Kidney (tissue), 14 donors: ENCODE results near the gene CHN2. TPM values are rescaled to one million over a fixed set of nuclear protein-coding genes. Genes with fewer than 3 reads are reported as not detected.

Experiments used
- DNase-seq, 5 donors: peaks; one replicate each; pipeline ENCODE4 v3.0.0-alpha.2; 2013 to 2020
- FAIRE-seq: peaks from 2 replicates; lab custom pipeline; 2012; peaks lifted over from hg19 to GRCh38; lab: Jason Lieb, UNC
- H3K27ac ChIP-seq, 2 donors: one replicate each; pipeline ENCODE4 v1.7.0; 2013; ENCODE audit warnings: low read depth in 2 of 2, low read length in 2 of 2, inconsistent platforms in 1 of 2
- H3K27me3 ChIP-seq: one replicate; pipeline ENCODE4 v1.7.1; 2013; ENCODE audit warnings: low read length, inconsistent platforms; ENCODE audit not compliant: control insufficient read depth, insufficient read depth
- H3K36me3 ChIP-seq, 3 donors: one replicate each; pipeline versions ENCODE4 v1.7.0 to v1.7.1; 2013; ENCODE audit warnings: low read length in 3 of 3, control low read depth in 1 of 3, inconsistent platforms in 1 of 3; ENCODE audit not compliant: insufficient read depth in 3 of 3, control insufficient read depth in 2 of 3
- H3K4me1 ChIP-seq, 3 donors: one replicate each; pipeline versions ENCODE4 v1.7.0 to v1.7.1; 2013; ENCODE audit warnings: low read length in 3 of 3, inconsistent platforms in 1 of 3, low read depth in 1 of 3; ENCODE audit not compliant: control insufficient read depth in 2 of 3, insufficient read depth in 2 of 3
- H3K4me3 ChIP-seq, 3 donors: one replicate each; pipeline versions ENCODE4 v1.7.0 to v1.8.1; 2013; ENCODE audit warnings: low read length in 3 of 3, control low read depth in 1 of 3, inconsistent platforms in 1 of 3
- H3K9ac ChIP-seq, 3 donors: one replicate each; pipeline versions ENCODE4 v1.7.0 to v1.7.1; 2013; ENCODE audit warnings: low read length in 3 of 3, control low read depth in 1 of 3, inconsistent platforms in 1 of 3
- H3K9me3 ChIP-seq, 3 donors: one replicate each; pipeline versions ENCODE4 v1.7.0 to v1.7.1; 2013; ENCODE audit warnings: low read length in 3 of 3, control low read depth in 1 of 3, inconsistent platforms in 1 of 3; ENCODE audit not compliant: control insufficient read depth in 2 of 3, insufficient read depth in 1 of 3
- intact Hi-C: fragments of 100-400 bp; cut with DNase I; formaldehyde crosslinking; loops from one replicate; pipeline ENCODE4 v1.11.1; 2022
- polyA plus RNA-seq: library from polyadenylated mRNA; stranded (reverse); fragments of 350-450 nt; fragmentation: Illumina TruSeq; extraction: RNeasy Lipid Tissue Mini Kit (QIAGEN cat#74804); gene quantifications from one replicate; pipeline ENCODE4 v1.2.3, GENCODE V29; 2014; ENCODE audit warnings: low read depth, low replicate concordance; ENCODE audit not compliant: insufficient read depth
- total RNA-seq: library from RNA; stranded (reverse); fragmentation: NEBNext Ultra II Directional; extraction: Animal tissue kit (Norgen Biotek cat#: 25700); gene quantifications from one replicate; pipeline ENCODE4 v1.2.1, GENCODE V29; 2021
- TF ChIP-seq, protein P1 (sequence below): IDR thresholded peaks from 3 replicates; pipeline ENCODE4 v1.5.1; 2012; ENCODE audit warnings: mild to moderate bottlenecking, moderate library complexity, borderline replicate concordance; ENCODE audit not compliant: insufficient read depth; ENCODE audit errors: extremely low read depth
- donor health status: control.
- donor health status: control.
- donor health status: control.
- donor health status: control.
- donor health status: control.
- donor health status: DM: yes; HTN: yes; CAD: no.
- donor health status: Normal renal cell carcinoma (clear cell type).

CHN2 gene
- total and polyA plus RNA-seq, 2 donors from 2014 or later, result 7.4 to 22.5 TPM

DNA sequence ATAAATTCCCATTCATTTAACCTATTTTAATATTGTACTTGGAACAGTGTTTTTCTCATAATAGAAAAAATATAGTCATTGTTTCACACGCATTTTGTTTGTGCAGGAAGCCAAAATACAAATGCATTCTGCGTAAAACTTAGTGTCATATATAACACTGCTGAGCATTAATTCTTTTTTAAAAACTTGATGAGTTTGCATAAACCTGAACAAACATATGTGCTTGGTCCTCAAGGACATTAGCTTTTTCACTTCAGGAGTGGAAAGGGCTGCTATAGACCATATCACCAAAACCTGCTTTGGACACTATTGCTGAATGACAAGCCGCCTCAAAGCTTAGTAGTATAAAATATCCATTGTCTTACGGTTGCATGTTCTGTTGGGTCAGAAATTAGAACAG lies 267.4 kb downstream of the CHN2 start:
- peaks cover 0 to 4% (median 4%) of the 10 kb centered on the region in 3 donors for H3K4me1 ChIP-seq
- FAIRE-seq (no peak), DNase-seq (no peak)
- no peak overlapping the region for H3K27ac ChIP-seq
- TF ChIP-seq, protein P1, sequence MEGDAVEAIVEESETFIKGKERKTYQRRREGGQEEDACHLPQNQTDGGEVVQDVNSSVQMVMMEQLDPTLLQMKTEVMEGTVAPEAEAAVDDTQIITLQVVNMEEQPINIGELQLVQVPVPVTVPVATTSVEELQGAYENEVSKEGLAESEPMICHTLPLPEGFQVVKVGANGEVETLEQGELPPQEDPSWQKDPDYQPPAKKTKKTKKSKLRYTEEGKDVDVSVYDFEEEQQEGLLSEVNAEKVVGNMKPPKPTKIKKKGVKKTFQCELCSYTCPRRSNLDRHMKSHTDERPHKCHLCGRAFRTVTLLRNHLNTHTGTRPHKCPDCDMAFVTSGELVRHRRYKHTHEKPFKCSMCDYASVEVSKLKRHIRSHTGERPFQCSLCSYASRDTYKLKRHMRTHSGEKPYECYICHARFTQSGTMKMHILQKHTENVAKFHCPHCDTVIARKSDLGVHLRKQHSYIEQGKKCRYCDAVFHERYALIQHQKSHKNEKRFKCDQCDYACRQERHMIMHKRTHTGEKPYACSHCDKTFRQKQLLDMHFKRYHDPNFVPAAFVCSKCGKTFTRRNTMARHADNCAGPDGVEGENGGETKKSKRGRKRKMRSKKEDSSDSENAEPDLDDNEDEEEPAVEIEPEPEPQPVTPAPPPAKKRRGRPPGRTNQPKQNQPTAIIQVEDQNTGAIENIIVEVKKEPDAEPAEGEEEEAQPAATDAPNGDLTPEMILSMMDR, result no peak
- no peaks in the 10 kb centered on the region for H3K9me3 ChIP-seq
- intact Hi-C loops, result no loop called here
- no peaks in the 10 kb centered on the region for H3K27me3 ChIP-seq
- H3K4me3 ChIP-seq, result no peak overlapping the region
- H3K9ac ChIP-seq, result no peak overlapping the region
- no peaks in the 10 kb centered on the region for H3K36me3 ChIP-seq

DNA sequence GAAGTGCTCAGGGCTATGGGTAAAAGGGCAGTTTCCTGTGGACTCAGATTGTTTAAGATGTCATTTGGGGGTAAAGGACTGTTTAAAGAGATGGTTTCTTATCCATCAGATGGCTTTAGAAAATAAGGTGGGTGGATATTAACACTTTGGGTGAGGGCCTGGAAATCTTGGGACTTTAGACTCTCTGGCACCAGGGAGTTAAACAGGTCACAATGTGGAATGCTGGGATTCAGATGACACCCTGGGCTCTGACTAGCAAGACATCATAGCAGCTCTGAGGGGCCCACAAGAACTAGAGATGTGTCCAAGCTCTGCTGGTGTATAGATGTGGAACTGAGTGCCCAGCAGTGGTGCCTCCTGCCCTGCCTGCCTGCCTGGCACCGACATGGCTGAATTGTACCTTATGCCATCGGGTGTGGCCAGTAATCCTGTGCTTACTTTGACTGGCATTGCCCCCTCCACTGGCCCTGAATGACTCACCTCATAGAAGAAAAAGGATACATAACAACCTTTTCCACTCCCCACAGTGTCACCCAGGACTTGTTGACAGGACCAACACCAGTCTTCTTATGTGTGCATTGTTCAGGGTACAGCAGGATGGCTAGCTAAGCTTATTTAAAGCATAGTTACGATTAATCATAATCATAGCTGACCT lies 269.1 kb downstream of the CHN2 start:
- Histone ChIP-seq H3K27ac (no peak overlapping the region), H3K9ac (no peak overlapping the region), H3K36me3 (no peaks in the 10 kb centered on the region), H3K4me3 (no peak overlapping the region), H3K9me3 (no peaks in the 10 kb centered on the region), H3K27me3 (no peaks in the 10 kb centered on the region), H3K4me1 (peaks cover 0 to 4% (median 0%) of the 10 kb centered on the region in 3 donors)
- FAIRE-seq, result no peak
- intact Hi-C loops, result no loop called here
- TF ChIP-seq, protein P1, result no peak
- no peak for DNase-seq

DNA sequence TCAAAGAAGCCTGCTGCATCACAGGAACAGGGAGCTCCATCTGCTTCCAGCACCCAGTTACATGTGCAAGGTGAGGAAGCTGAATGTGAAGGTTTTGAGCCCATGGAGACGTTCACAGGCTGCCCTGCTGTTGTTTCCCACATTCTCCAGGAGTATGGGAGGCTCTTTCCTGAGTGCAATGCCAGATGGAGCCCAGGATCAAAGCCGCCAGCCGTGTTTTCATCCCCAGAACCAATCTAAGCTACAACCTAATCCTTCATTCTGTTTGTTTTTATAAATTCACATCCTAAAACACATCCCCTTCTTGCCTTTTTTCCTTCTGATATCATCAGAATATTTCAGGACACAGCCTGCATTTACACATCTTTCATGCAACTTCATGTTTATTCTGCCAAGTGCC lies 270.2 kb downstream of the CHN2 start:
- DNase-seq (no peak), FAIRE-seq (no peak)
- H3K27ac ChIP-seq, result no peak overlapping the region
- no peaks in the 10 kb centered on the region for H3K27me3 ChIP-seq
- H3K9me3 ChIP-seq, result no peaks in the 10 kb centered on the region
- no peak overlapping the region for H3K9ac ChIP-seq
- intact Hi-C loops, result no loop called here
- TF ChIP-seq, protein P1, result no peak
- H3K36me3 ChIP-seq, result no peaks in the 10 kb centered on the region
- H3K4me3 ChIP-seq, result no peak overlapping the region
- no peaks in the 10 kb centered on the region for H3K4me1 ChIP-seq
